GM13977 (cell line): ENCODE measurements around the gene NECTIN1.
A peak's percentile ranks its signal among the peaks of the same experiment; 100 is the strongest.

Source experiments
- DNase-seq: peaks from one replicate; pipeline ENCODE4 v3.0.0; 2012; ENCODE audit warnings: low spot score
- in situ Hi-C: fragments of 300-500 bp; cut with MboI; formaldehyde crosslinking; loops from one replicate; pipeline ENCODE4 v1.12.0; 2022; ENCODE audit warnings: low sequenced_read_pairs, low pct_unique_long_range_greater_than_20kb, mixed read lengths, inconsistent platforms; ENCODE audit not compliant: unreplicated experiment
- TF ChIP-seq, protein P1 (sequence below): IDR thresholded peaks from 2 replicates; pipeline ENCODE4 v1.5.1; 2012; ENCODE audit warnings: mild to moderate bottlenecking, control low read depth; ENCODE audit not compliant: insufficient read depth; ENCODE audit errors: extremely low read depth, missing control alignments

NECTIN1 gene

DNA sequence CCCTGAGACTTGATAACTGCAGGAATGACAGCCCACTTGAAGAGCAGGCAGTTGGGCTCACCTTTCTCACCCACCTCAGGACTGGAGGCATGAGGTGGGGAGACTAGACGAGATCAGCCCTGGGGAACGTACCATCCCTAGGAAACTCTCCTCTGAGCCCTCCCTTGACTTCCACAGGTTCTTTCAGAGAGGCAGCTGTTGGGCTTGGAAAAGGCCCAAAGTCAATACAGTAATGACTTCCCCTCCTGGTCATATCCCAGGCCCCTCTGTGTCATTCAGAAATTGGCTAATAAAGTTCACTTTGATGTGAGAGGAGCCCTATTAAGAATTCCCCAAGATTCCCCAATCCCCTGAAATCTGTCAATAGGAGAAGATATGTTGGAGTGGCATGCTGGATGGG lies 5.8 kb upstream of the NECTIN1 start:
- DNase-seq = no peak
- TF ChIP-seq, protein P1, sequence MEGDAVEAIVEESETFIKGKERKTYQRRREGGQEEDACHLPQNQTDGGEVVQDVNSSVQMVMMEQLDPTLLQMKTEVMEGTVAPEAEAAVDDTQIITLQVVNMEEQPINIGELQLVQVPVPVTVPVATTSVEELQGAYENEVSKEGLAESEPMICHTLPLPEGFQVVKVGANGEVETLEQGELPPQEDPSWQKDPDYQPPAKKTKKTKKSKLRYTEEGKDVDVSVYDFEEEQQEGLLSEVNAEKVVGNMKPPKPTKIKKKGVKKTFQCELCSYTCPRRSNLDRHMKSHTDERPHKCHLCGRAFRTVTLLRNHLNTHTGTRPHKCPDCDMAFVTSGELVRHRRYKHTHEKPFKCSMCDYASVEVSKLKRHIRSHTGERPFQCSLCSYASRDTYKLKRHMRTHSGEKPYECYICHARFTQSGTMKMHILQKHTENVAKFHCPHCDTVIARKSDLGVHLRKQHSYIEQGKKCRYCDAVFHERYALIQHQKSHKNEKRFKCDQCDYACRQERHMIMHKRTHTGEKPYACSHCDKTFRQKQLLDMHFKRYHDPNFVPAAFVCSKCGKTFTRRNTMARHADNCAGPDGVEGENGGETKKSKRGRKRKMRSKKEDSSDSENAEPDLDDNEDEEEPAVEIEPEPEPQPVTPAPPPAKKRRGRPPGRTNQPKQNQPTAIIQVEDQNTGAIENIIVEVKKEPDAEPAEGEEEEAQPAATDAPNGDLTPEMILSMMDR = no peak
- in situ Hi-C loops = no loop called here

DNA sequence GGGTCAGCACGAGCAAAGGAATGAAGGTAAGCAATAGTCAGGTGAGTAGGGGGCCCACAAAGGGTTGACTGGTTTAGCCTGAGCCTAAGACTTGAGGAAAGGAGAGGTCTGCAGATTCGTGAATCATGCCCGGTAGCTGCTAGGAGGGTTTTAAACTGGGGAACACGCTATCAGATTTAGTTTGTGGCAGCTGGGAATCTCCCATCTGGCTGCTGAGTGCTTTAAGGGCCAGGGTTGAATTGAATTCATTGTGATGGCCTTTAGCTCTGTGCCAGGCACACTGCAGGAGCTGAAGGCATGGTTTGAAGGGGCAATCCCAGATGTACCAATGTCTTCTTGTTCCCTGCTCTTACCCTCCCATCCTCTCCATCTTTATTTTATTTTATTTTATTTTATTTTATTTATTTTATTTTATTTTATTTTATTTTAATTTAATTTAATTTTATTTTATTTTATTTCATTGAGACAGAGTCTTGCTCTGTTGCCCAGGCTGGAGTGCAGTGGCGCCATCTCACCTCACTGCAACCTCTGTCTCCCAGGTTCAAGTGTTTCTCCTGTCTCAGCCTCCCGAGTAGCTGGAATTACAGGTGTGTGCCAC lies 1.9 kb upstream of the NECTIN1 start:
- TF ChIP-seq, protein P1 = no peak
- no peak for DNase-seq
- in situ Hi-C loops = no loop called here

DNA sequence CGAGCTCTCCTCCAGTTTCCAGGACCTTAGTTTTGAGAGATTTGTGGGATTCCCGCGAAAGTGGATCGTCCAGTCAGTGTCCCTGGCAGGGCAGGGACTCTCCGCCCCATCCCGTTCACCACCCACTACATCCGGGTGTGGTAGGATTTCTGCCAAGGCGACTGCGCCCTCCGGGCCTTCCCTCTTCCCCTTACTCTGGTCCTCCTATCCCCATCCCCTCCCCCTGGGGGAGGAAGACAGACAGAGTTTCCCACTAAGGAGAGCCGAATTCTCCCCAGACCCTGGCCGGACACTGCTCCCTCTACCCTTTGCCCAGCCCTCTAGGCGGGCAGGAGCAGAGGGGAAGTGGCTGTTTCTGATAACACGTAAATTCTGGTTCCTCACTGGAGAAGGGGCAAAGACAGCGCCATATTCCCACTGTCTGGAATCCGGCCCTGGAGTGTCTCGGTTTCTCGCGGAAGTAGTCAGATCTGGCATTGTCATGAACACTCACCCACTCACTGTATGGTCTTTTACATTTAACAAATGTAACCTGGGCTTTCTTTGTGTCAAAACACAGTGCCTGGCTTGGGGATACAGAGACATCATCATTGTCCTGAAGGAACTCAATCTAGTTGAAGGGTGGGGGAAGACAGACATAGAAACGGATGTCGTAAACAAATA lies 1.1 kb upstream of the NECTIN1 start:
- in situ Hi-C loops = no loop called here
- peak; percentile 50 for DNase-seq

DNA sequence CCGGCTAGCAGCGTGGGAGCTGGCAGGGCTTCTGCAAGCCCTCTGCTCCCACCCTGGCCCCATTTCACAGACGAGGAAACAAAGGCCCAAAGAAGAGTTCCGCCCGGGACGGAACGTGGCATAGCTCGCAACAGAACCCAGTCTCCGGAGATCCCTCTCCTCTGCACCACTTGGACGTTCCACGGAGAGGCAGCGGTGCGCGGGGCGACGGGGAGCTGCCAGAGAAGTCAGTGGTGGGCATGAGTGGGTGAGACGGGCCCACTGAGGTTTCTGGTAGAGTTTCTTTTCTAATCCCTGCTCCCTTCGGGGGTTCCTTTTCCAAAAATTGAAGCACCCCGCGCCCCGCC lies 554 bp upstream of the NECTIN1 start:
- DNase-seq = no peak
- TF ChIP-seq, protein P1 = peak; percentile 19
- in situ Hi-C loops = no loop called here

More for the DNA sequence above, 1.1 kb upstream of the NECTIN1 start:
- TF ChIP-seq, protein P1 = no peak

DNA sequence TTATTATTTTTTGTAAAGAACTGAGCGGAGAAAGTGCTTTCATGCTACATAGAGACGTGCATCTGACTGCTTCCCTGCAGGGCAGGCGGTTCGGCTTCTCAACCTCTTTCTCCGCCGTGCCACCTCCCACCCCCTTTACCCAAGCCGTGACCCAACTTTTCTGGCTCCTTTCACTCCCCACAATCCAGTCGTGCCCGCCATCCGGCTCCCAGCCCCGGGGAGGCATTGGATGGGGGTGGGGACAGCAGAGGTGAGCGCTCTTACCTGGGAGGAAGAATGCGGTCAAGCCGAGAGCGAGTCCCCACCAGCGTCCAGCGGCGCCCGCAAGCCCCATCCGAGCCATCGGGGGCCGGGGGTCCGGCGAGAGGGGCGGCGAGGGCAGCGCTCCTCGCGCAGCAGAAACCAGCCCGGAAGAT lies 781 bp downstream of the NECTIN1 start:
- in situ Hi-C loops = no loop called here
- DNase-seq = peak; percentile 71
- TF ChIP-seq, protein P1 = no peak

DNA sequence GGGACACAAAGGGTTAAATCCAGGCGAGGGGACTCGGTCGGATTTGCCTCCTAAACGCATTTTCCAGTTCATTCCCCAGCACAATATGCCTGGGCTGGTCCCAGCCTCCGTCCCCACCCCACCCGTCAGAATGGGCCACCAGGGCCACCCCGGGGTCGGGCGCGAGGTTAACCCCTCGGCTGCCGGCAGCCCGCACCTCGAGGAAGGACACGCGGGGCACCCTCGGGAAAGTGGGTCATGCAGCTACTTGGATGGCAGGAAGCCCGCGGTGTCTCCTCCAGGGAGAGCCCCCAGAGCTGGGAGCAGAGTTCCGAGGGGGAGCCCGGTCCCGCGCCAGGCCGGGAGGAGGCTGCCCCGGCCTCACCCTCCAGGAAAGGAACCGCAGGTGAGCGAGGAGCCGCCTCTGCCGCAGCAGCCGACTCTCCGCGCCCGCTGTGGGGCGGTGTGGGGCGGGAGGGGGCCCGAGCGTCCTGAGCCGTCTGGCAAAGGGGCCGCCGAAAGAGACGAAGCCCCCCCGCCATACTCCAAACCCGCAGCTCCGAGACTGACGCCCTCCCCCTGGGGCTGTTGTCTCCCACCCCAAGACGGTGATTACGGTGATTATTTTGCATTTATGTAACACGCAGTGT lies 1.4 kb downstream of the NECTIN1 start:
- TF ChIP-seq, protein P1 = peak; percentile 45
- peak; percentile 73 for DNase-seq
- in situ Hi-C loops = no loop called here
